Activated CD4-positive, alpha-beta T cell treated with anti-CD3 and anti-CD28 coated beads for 48 hours (primary cell): ENCODE measurements around the gene CUEDC1.

Experiments
- DNase-seq: peaks from one replicate; pipeline ENCODE4 v3.0.0-alpha.2; 2020

The CUEDC1 gene

GRCh38 chr17:57955183-57955931 lies at the start of gene CUEDC1:
TSS of gene CUEDC1 (minus strand) at chr17:57955412. CDS start at chr17:57885564, 69,848 bp downstream.
- peak; percentile 77 for DNase-seq

- no peak for DNase-seq
Observed at GRCh38 chr17:58004060-58004459, 48.8 kb upstream of the CUEDC1 start.

- no peak for DNase-seq
Observed at GRCh38 chr17:58002973-58003372, 47.8 kb upstream of the CUEDC1 start.

- no peak for DNase-seq
Observed at GRCh38 chr17:58002154-58002948, 47.1 kb upstream of the CUEDC1 start.

- no peak for DNase-seq
Observed at GRCh38 chr17:58001461-58002124, 46.4 kb upstream of the CUEDC1 start.

- DNase-seq: no peak
Observed at GRCh38 chr17:57999496-58000017, 44.3 kb upstream of the CUEDC1 start.

GRCh38 chr17:57999010-57999495 lies 43.8 kb upstream of the CUEDC1 start:
- no peak for DNase-seq

GRCh38 chr17:57997085-57997809 lies 42.0 kb upstream of the CUEDC1 start:
- DNase-seq: no peak

GRCh38 chr17:57995076-57995956 lies 40.1 kb upstream of the CUEDC1 start:
- peak; percentile 75 for DNase-seq

- DNase-seq: no peak
Observed at GRCh38 chr17:57994436-57994835, 39.2 kb upstream of the CUEDC1 start.

GRCh38 chr17:57993471-57994365 lies 38.5 kb upstream of the CUEDC1 start:
- DNase-seq: no peak

- DNase-seq: no peak
Observed at GRCh38 chr17:57991537-57991936, 36.3 kb upstream of the CUEDC1 start.

- DNase-seq: no peak
Observed at GRCh38 chr17:57990037-57990436, 34.8 kb upstream of the CUEDC1 start.

GRCh38 chr17:57988301-57989250 lies 33.4 kb upstream of the CUEDC1 start:
- DNase-seq: peak; percentile 73

- DNase-seq: peak; percentile 85
Observed at GRCh38 chr17:57987581-57988300, 32.5 kb upstream of the CUEDC1 start, which contains the start of gene VEZF1. TSS of gene VEZF1 (minus strand) at chr17:57988254. CDS start at chr17:57988111, 143 bp downstream.

- DNase-seq: peak; percentile 52
Observed at GRCh38 chr17:57986841-57987580, 31.8 kb upstream of the CUEDC1 start.

GRCh38 chr17:57985675-57985974 lies 30.4 kb upstream of the CUEDC1 start:
- no peak for DNase-seq
